ENCODE measurements around the gene PYGO2. TPM values are rescaled to one million over a fixed set of nuclear protein-coding genes. Genes with fewer than 3 reads are reported as not detected.
A peak's percentile ranks its signal among the peaks of the same experiment; 100 is the strongest.

The PYGO2 gene
- total RNA-seq, 1 experiment from 2014 or later: 37.3 TPM

- peaks cover 26% of the 10 kb centered on the region for H3K79me2 ChIP-seq (ENCODE audit: low read length)
These were observed 20.1 kb downstream of the PYGO2 start for GRCh38 chr1:154941333-154942013.

GRCh38 chr1:154940651-154941194 lies 20.9 kb downstream of the PYGO2 start:
- DNase-seq: peak; percentile 66
- Histone ChIP-seq H3K4me1 (ENCODE audit: low read length) (peaks cover 88% of the 10 kb centered on the region), H3K9ac (ENCODE audit: low read length) (peak overlapping the region; percentile 97), H3K79me2 (ENCODE audit: low read length) (peaks cover 33% of the 10 kb centered on the region), H3K9me2 (replicated peaks; ENCODE audit: insufficient read depth, low read length) (no peaks in the 10 kb centered on the region), H2AFZ (ENCODE audit: low read length) (no peak overlapping the region), H4K20me1 (ENCODE audit: insufficient read depth, low read depth, low read length) (no peaks in the 10 kb centered on the region), H3K27ac (ENCODE audit: low read length) (peak overlapping the region; percentile 98), H3K27me3 (ENCODE audit: low read length) (no peaks in the 10 kb centered on the region), H3K36me3 (ENCODE audit: insufficient read depth, low read length) (no peaks in the 10 kb centered on the region), H3K4me2 (ENCODE audit: low read depth, low read length, poor library complexity, severe bottlenecking) (peak overlapping the region; percentile 95), H3K9me3 (ENCODE audit: low read length) (no peaks in the 10 kb centered on the region), H3K4me3 (ENCODE audit: low read length) (peak overlapping the region; percentile 75)

More at GRCh38 chr1:154941333-154942013, 20.1 kb downstream of the PYGO2 start:
- no peaks in the 10 kb centered on the region for H4K20me1 ChIP-seq (ENCODE audit: insufficient read depth, low read depth, low read length)
- H3K9me3 ChIP-seq (ENCODE audit: low read length): no peaks in the 10 kb centered on the region
- peak overlapping the region; percentile 98 for H3K27ac ChIP-seq (ENCODE audit: low read length)
- H3K36me3 ChIP-seq (ENCODE audit: insufficient read depth, low read length): no peaks in the 10 kb centered on the region
- peak; percentile 62 for DNase-seq
- peak overlapping the region; percentile 75 for H3K4me3 ChIP-seq (ENCODE audit: low read length)
- peaks cover 86% of the 10 kb centered on the region for H3K4me1 ChIP-seq (ENCODE audit: low read length)
- no peaks in the 10 kb centered on the region for H3K9me2 ChIP-seq (replicated peaks; ENCODE audit: insufficient read depth, low read length)
- H3K27me3 ChIP-seq (ENCODE audit: low read length): no peaks in the 10 kb centered on the region
- H2AFZ ChIP-seq (ENCODE audit: low read length): no peak overlapping the region
- peak overlapping the region; percentile 97 for H3K9ac ChIP-seq (ENCODE audit: low read length)
- peak overlapping the region; percentile 95 for H3K4me2 ChIP-seq (ENCODE audit: low read depth, low read length, poor library complexity, severe bottlenecking)

- Histone ChIP-seq H3K36me3 (ENCODE audit: insufficient read depth, low read length) (no peaks in the 10 kb centered on the region), H3K9me2 (replicated peaks; ENCODE audit: insufficient read depth, low read length) (no peaks in the 10 kb centered on the region), H3K9me3 (ENCODE audit: low read length) (no peaks in the 10 kb centered on the region), H3K27me3 (ENCODE audit: low read length) (no peaks in the 10 kb centered on the region), H3K4me1 (ENCODE audit: low read length) (peaks cover 88% of the 10 kb centered on the region), H3K4me3 (ENCODE audit: low read length) (peak overlapping the region; percentile 75), H3K79me2 (ENCODE audit: low read length) (peaks cover 38% of the 10 kb centered on the region), H3K27ac (ENCODE audit: low read length) (peak overlapping the region; percentile 98), H3K4me2 (ENCODE audit: low read depth, low read length, poor library complexity, severe bottlenecking) (peak overlapping the region; percentile 95), H2AFZ (ENCODE audit: low read length) (no peak overlapping the region), H4K20me1 (ENCODE audit: insufficient read depth, low read depth, low read length) (no peaks in the 10 kb centered on the region), H3K9ac (ENCODE audit: low read length) (peak overlapping the region; percentile 97)
- peak; percentile 53 for DNase-seq
These were observed 21.4 kb downstream of the PYGO2 start for GRCh38 chr1:154940213-154940560.

- Histone ChIP-seq H3K9ac (ENCODE audit: low read length) (peak overlapping the region; percentile 82), H4K20me1 (ENCODE audit: insufficient read depth, low read depth, low read length) (no peaks in the 10 kb centered on the region), H3K4me3 (ENCODE audit: low read length) (peak overlapping the region; percentile 87), H2AFZ (ENCODE audit: low read length) (no peak overlapping the region), H3K36me3 (ENCODE audit: insufficient read depth, low read length) (no peaks in the 10 kb centered on the region), H3K79me2 (ENCODE audit: low read length) (peaks cover 40% of the 10 kb centered on the region), H3K9me3 (ENCODE audit: low read length) (no peaks in the 10 kb centered on the region), H3K4me2 (ENCODE audit: low read depth, low read length, poor library complexity, severe bottlenecking) (peak overlapping the region; percentile 75), H3K4me1 (ENCODE audit: low read length) (peaks cover 74% of the 10 kb centered on the region), H3K27me3 (ENCODE audit: low read length) (no peaks in the 10 kb centered on the region), H3K9me2 (replicated peaks; ENCODE audit: insufficient read depth, low read length) (no peaks in the 10 kb centered on the region), H3K27ac (ENCODE audit: low read length) (peak overlapping the region; percentile 89)
- DNase-seq: peak; percentile 50
These were observed 22.8 kb downstream of the PYGO2 start for GRCh38 chr1:154938604-154939399.

- peak overlapping the region; percentile 87 for H3K4me3 ChIP-seq (ENCODE audit: low read length)
- H3K9me2 ChIP-seq (replicated peaks; ENCODE audit: insufficient read depth, low read length): no peaks in the 10 kb centered on the region
- no peak overlapping the region for H2AFZ ChIP-seq (ENCODE audit: low read length)
- peak overlapping the region; percentile 89 for H3K27ac ChIP-seq (ENCODE audit: low read length)
- H3K79me2 ChIP-seq (ENCODE audit: low read length): peaks cover 40% of the 10 kb centered on the region
- DNase-seq: no peak
- H3K4me2 ChIP-seq (ENCODE audit: low read depth, low read length, poor library complexity, severe bottlenecking): peak overlapping the region; percentile 75
- H3K9me3 ChIP-seq (ENCODE audit: low read length): no peaks in the 10 kb centered on the region
- no peaks in the 10 kb centered on the region for H4K20me1 ChIP-seq (ENCODE audit: insufficient read depth, low read depth, low read length)
- H3K4me1 ChIP-seq (ENCODE audit: low read length): peaks cover 66% of the 10 kb centered on the region
- no peaks in the 10 kb centered on the region for H3K27me3 ChIP-seq (ENCODE audit: low read length)
- H3K36me3 ChIP-seq (ENCODE audit: insufficient read depth, low read length): no peaks in the 10 kb centered on the region
- H3K9ac ChIP-seq (ENCODE audit: low read length): peak overlapping the region; percentile 82
These were observed 23.6 kb downstream of the PYGO2 start for GRCh38 chr1:154937988-154938386.

- peak; percentile 97 for DNase-seq
- no peaks in the 10 kb centered on the region for H4K20me1 ChIP-seq (ENCODE audit: insufficient read depth, low read depth, low read length)
- peak overlapping the region; percentile 82 for H3K9ac ChIP-seq (ENCODE audit: low read length)
- H3K27me3 ChIP-seq (ENCODE audit: low read length): no peaks in the 10 kb centered on the region
- no peaks in the 10 kb centered on the region for H3K9me3 ChIP-seq (ENCODE audit: low read length)
- H3K4me1 ChIP-seq (ENCODE audit: low read length): peaks cover 60% of the 10 kb centered on the region
- H3K9me2 ChIP-seq (replicated peaks; ENCODE audit: insufficient read depth, low read length): no peaks in the 10 kb centered on the region
- H3K27ac ChIP-seq (ENCODE audit: low read length): peak overlapping the region; percentile 89
- H3K4me2 ChIP-seq (ENCODE audit: low read depth, low read length, poor library complexity, severe bottlenecking): peak overlapping the region; percentile 75
- peak overlapping the region; percentile 52; the same call in 1 of the 2 replicates for H2AFZ ChIP-seq (ENCODE audit: low read length)
- peaks cover 38% of the 10 kb centered on the region for H3K79me2 ChIP-seq (ENCODE audit: low read length)
- H3K4me3 ChIP-seq (ENCODE audit: low read length): peak overlapping the region; percentile 87
- no peaks in the 10 kb centered on the region for H3K36me3 ChIP-seq (ENCODE audit: insufficient read depth, low read length)
These were observed 24.2 kb downstream of the PYGO2 start for GRCh38 chr1:154937085-154937987.

- Histone ChIP-seq H3K27ac (ENCODE audit: low read length) (peak within 1 kb of the TSS; percentile 89), H4K20me1 (ENCODE audit: insufficient read depth, low read depth, low read length) (no peaks in the 10 kb centered on the region), H2AFZ (ENCODE audit: low read length) (peak within 1 kb of the TSS; percentile 52; the same call in 1 of the 2 replicates), H3K4me2 (ENCODE audit: low read depth, low read length, poor library complexity, severe bottlenecking) (peak within 1 kb of the TSS; percentile 75), H3K36me3 (ENCODE audit: insufficient read depth, low read length) (no peaks in the 10 kb centered on the region), H3K9me3 (ENCODE audit: low read length) (no peaks in the 10 kb centered on the region), H3K4me1 (ENCODE audit: low read length) (peaks cover 53% of the 10 kb centered on the region), H3K4me3 (ENCODE audit: low read length) (peak within 1 kb of the TSS; percentile 87), H3K9me2 (replicated peaks; ENCODE audit: insufficient read depth, low read length) (no peaks in the 10 kb centered on the region), H3K9ac (ENCODE audit: low read length) (peak within 1 kb of the TSS; percentile 82), H3K79me2 (ENCODE audit: low read length) (peaks cover 31% of the 10 kb centered on the region), H3K27me3 (ENCODE audit: low read length) (no peaks in the 10 kb centered on the region)
- DNase-seq: peak; percentile 98
These were observed 25.0 kb downstream of the PYGO2 start, which contains the start of gene PMVK for GRCh38 chr1:154936555-154937084. Gene PMVK, minus strand, starts transcription at chr1:154936719. Its CDS starts 34 bp downstream, at chr1:154936685.

Data from Karpas-422 (cell line).